ENCODE results near the gene PHF19.

PHF19 gene

GRCh38 chr9:120892748-120893610 is 16.0 kb upstream of the PHF19 start:
- in situ Hi-C loops (cut with MboI; ENCODE audit: low sequenced_read_pairs), result no loop called here

GRCh38 chr9:120891884-120892747 is 15.1 kb upstream of the PHF19 start:
- in situ Hi-C loops (cut with MboI; ENCODE audit: low sequenced_read_pairs), result no loop called here

GRCh38 chr9:120891245-120891883 is 14.4 kb upstream of the PHF19 start:
- in situ Hi-C loops (cut with MboI; ENCODE audit: low sequenced_read_pairs), result no loop called here

- in situ Hi-C loops (cut with MboI; ENCODE audit: low sequenced_read_pairs), result no loop called here
Observed at GRCh38 chr9:120890320-120891244, 13.6 kb upstream of the PHF19 start.

- in situ Hi-C loops (cut with MboI; ENCODE audit: low sequenced_read_pairs), result no loop called here
Observed at GRCh38 chr9:120889606-120890271, 12.8 kb upstream of the PHF19 start.

GRCh38 chr9:120888626-120889025 is 11.6 kb upstream of the PHF19 start:
- in situ Hi-C loops (cut with MboI; ENCODE audit: low sequenced_read_pairs), result no loop called here

- in situ Hi-C loops (cut with MboI; ENCODE audit: low sequenced_read_pairs), result no loop called here
Observed at GRCh38 chr9:120886490-120886967, 9.5 kb upstream of the PHF19 start.

GRCh38 chr9:120885958-120886357 is 9.0 kb upstream of the PHF19 start:
- in situ Hi-C loops (cut with MboI; ENCODE audit: low sequenced_read_pairs), result no loop called here

- in situ Hi-C loops (cut with MboI; ENCODE audit: low sequenced_read_pairs), result no loop called here
Observed at GRCh38 chr9:120885457-120885856, 8.5 kb upstream of the PHF19 start.

GRCh38 chr9:120883608-120883996 is 6.6 kb upstream of the PHF19 start:
- in situ Hi-C loops (cut with MboI; ENCODE audit: low sequenced_read_pairs), result no loop called here

GRCh38 chr9:120882935-120883607 is 6.1 kb upstream of the PHF19 start:
- in situ Hi-C loops (cut with MboI; ENCODE audit: low sequenced_read_pairs), result no loop called here

GRCh38 chr9:120879446-120879845 is 2.5 kb upstream of the PHF19 start:
- in situ Hi-C loops (cut with MboI; ENCODE audit: low sequenced_read_pairs), result no loop called here

- in situ Hi-C loops (cut with MboI; ENCODE audit: low sequenced_read_pairs), result no loop called here
Observed at GRCh38 chr9:120878188-120879130, 1.5 kb upstream of the PHF19 start.

- in situ Hi-C loops (cut with MboI; ENCODE audit: low sequenced_read_pairs), result no loop called here
Observed at GRCh38 chr9:120877276-120878034, 467 bp upstream of the PHF19 start.

GRCh38 chr9:120875954-120876841 is 790 bp downstream of the PHF19 start:
- in situ Hi-C loops (cut with MboI; ENCODE audit: low sequenced_read_pairs), result no loop called here

- in situ Hi-C loops (cut with MboI; ENCODE audit: low sequenced_read_pairs), result no loop called here
Observed at GRCh38 chr9:120875643-120875953, 1.4 kb downstream of the PHF19 start.

- in situ Hi-C loops (cut with MboI; ENCODE audit: low sequenced_read_pairs), result no loop called here
Observed at GRCh38 chr9:120875195-120875565, 1.8 kb downstream of the PHF19 start.

Measured in HL-60/S4 treated with retinoic acid at 250 ng/mL for 4 days and 3 days (cell line).